ENCODE results near the gene KRT17. TPM values are rescaled to one million over a fixed set of nuclear protein-coding genes. Genes with fewer than 3 reads are reported as not detected.
"Not testable (repeated sequence)": the region's sequence is repeated elsewhere in the genome, so short reads cannot be mapped to it uniquely, and the experiment has no call there.

The KRT17 gene
- total RNA-seq, 1 donor from 2014 or later: 258 TPM

DNA sequence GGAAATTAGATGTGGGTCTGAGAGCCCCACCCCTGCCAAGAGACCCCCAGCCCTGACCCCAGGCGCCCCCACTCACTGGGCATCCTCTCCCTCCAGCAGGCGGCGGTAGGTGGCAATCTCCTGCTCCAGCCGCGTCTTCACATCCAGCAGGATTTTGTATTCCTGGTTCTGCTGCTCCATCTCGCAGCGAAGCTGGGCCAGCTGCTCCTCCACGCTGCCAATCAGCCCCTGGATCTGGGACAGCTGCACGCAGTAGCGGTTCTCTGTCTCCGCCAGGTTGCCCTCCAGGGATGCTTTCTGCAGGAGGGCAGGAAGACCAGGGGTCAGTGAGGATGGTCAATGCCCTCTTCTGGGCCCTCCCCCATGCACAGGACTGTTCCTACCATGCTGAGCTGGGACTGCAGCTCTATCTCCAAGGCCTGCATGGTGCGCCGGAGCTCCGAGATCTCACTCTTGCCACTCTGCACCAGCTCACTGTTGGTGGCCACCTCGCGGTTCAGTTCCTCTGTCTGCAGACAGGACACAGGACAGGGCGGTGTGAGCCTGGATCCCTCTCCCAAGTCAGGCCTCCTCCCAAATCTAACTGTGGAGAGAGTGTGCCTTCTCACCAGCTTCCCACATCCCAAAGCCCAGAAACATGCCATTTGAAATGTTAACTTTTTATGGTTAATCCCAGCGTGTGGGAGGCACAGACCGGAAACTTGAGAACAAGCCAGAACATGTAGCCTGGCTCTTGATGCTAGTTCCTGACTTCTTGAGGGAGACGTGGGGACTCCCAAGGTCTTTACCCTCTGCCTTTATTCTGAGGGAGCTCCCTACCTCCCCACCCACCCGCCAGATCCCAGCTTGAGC, 3.6 kb downstream of the KRT17 start:
- Mint-ChIP-seq H3K9me3 (ENCODE audit: low read depth) (no peaks in the 10 kb centered on the region), H3K27me3 (ENCODE audit: low read depth) (no peaks in the 10 kb centered on the region), H3K4me1 (ENCODE audit: low read depth) (peaks cover 70% of the 10 kb centered on the region), H3K36me3 (ENCODE audit: low read depth) (peaks cover 10% of the 10 kb centered on the region), H3K4me3 (ENCODE audit: unreplicated experiment) (peak overlapping the region; percentile 13), H3K27ac (ENCODE audit: unreplicated experiment) (peak overlapping the region; percentile 75)
- TF ChIP-seq, protein P1, sequence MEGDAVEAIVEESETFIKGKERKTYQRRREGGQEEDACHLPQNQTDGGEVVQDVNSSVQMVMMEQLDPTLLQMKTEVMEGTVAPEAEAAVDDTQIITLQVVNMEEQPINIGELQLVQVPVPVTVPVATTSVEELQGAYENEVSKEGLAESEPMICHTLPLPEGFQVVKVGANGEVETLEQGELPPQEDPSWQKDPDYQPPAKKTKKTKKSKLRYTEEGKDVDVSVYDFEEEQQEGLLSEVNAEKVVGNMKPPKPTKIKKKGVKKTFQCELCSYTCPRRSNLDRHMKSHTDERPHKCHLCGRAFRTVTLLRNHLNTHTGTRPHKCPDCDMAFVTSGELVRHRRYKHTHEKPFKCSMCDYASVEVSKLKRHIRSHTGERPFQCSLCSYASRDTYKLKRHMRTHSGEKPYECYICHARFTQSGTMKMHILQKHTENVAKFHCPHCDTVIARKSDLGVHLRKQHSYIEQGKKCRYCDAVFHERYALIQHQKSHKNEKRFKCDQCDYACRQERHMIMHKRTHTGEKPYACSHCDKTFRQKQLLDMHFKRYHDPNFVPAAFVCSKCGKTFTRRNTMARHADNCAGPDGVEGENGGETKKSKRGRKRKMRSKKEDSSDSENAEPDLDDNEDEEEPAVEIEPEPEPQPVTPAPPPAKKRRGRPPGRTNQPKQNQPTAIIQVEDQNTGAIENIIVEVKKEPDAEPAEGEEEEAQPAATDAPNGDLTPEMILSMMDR (IDR thresholded peaks at IDR 0.05): peak; percentile 10
- peak; percentile 81 for DNase-seq (ENCODE audit: low spot score)

DNA sequence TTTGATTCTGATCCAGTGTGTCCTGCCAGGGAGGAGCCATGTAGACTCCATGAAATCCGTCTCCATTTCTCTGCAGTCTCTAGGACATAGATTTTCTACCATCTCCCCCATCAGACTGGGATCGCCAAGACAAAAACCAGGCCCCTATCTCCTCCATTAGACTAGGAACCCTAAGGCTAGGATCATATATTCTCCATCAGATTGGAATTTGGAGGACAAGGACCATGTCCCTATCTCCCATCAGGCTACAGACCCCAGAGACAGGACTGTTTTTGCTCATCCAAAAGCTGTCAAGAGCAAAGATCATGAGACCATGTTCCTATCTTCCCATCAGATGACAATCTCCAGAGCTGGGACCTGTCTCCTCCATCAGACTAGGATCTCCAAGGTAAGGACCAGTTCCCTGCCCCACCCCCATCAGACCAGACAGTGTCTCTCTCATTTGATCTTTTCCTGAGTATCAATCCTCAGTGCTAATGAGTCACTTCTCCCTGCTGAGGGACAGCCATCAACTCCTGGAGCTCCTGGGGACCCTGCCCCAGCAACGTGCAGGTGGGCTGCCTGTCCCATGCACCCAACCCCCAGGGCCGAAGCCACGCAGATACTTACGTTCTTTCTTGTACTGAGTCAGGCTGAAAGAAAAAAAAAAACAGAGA, 4.3 kb downstream of the KRT17 start:
- not testable (repeated sequence) for H3K4me3 Mint-ChIP-seq (ENCODE audit: unreplicated experiment); H3K9me3 Mint-ChIP-seq (ENCODE audit: low read depth); H3K27me3 Mint-ChIP-seq (ENCODE audit: low read depth)
- peak; percentile 51 for DNase-seq (ENCODE audit: low spot score)
- H3K4me1 Mint-ChIP-seq (ENCODE audit: low read depth): peaks cover 63% of the 10 kb centered on the region
- H3K27ac Mint-ChIP-seq (ENCODE audit: unreplicated experiment): peak overlapping the region; percentile 63
- peaks cover 10% of the 10 kb centered on the region for H3K36me3 Mint-ChIP-seq (ENCODE audit: low read depth)

DNA sequence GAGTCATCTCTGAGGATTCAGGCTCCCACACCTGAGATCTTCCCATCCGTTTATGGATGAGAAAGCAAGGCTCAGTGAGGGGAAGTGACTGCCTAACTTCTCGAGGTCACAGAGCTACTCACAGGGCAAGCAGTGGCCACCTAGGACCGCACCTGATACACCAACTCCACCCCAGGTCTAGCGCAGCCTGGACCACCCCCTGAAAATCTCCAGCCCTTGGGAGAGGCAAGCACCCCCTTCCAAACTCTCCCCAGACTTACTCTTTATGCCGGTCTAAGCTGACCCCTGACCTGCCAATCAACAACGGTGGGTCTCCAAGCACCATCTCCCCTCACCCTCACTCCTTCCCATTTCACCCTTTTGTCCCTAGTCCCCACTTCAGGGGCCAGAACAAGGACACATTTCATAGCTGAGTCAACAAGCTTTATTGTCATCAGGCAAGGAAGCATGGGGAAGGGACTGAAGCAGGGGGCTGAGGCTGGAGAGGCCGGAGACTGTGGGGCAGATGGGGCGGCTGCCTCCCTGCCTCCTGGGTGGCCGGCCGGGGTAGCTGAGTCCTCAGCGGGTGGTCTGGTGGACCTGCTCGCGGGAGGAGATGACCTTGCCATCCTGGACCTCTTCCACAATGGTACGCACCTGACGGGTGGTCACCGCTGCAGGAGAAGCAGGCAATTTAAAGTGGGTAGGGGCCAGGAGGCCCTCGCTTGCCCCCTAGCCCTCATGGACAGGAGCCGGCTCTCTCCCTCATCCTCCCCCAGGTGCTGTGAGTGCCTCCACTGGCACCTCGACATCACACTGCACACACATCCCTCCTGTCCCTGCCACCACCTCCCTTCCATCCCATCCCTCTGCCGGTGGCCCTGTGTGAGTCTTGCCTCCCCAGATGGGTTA, 5.1 kb downstream of the KRT17 start:
- Mint-ChIP-seq H3K27ac (ENCODE audit: unreplicated experiment) (peak overlapping the region; percentile 17), H3K27me3 (ENCODE audit: low read depth) (no peaks in the 10 kb centered on the region), H3K4me3 (ENCODE audit: unreplicated experiment) (no peak overlapping the region), H3K9me3 (ENCODE audit: low read depth) (no peaks in the 10 kb centered on the region), H3K36me3 (ENCODE audit: low read depth) (peaks cover 10% of the 10 kb centered on the region), H3K4me1 (ENCODE audit: low read depth) (peaks cover 56% of the 10 kb centered on the region)
- DNase-seq (ENCODE audit: low spot score): peak; percentile 68
- TF ChIP-seq, protein P1 (IDR thresholded peaks at IDR 0.05): no peak

DNA sequence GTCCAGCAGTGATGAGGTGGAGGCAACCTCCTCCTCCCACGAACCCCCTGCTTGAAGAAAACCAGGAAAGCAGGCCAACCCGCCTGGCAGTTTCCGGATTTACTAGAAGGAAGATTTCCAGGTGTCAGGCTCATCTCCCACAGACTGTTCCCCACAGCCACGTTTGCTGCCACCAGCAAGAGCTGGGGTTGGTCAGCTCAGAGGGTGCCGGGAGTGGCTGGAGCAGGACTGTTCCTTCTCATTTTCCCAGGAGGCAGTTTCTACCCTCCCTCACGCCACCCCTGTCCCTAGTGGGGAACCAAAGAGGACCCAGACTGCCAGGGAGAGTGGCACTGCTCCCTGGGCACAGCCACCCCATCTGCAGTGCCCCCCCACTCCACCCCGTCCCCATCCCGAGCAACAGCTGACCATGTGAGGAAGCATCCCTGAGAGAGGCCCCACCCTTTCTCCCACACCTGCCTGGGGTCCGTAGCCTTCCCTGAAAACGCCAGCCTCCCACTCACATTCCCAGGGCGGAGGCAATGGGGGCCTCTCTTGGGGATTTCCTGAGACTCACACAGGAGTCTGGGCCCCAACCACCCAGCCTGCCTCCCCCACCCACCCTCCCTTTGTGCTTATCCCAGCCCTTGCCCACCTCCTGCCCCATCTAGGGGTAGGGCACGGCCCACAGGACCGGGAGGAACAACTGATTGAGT, 5.9 kb downstream of the KRT17 start:
- Mint-ChIP-seq H3K9me3 (ENCODE audit: low read depth) (no peaks in the 10 kb centered on the region), H3K27ac (ENCODE audit: unreplicated experiment) (no peak overlapping the region), H3K4me1 (ENCODE audit: low read depth) (peaks cover 51% of the 10 kb centered on the region), H3K27me3 (ENCODE audit: low read depth) (no peaks in the 10 kb centered on the region), H3K4me3 (ENCODE audit: unreplicated experiment) (no peak overlapping the region), H3K36me3 (ENCODE audit: low read depth) (peaks cover 10% of the 10 kb centered on the region)
- TF ChIP-seq, protein P1 (IDR thresholded peaks at IDR 0.05): no peak
- DNase-seq (ENCODE audit: low spot score): peak; percentile 90

DNA sequence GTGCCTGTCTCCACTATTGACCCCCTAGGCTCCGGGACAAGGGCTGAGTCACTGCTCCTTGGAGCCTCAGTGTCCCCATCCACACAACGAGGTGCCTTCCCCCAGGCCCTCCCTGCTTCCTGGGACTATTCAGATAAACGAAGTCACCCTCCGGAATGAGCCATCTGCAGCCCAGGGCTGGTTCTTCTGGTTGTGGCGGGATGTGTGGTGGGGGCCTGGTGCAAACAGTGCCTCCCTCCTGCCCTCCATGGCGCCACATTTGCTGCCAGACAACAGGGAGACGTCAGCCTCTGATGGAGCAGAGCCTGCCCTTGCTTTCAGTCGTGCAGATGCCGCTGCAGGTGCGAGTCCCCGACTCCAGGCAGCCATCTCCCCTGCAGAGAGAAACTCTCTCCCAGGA, 6.7 kb downstream of the KRT17 start:
- no peak overlapping the region for H3K4me3 Mint-ChIP-seq (ENCODE audit: unreplicated experiment)
- peaks cover 51% of the 10 kb centered on the region for H3K4me1 Mint-ChIP-seq (ENCODE audit: low read depth)
- no peak overlapping the region for H3K27ac Mint-ChIP-seq (ENCODE audit: unreplicated experiment)
- TF ChIP-seq, protein P1 (IDR thresholded peaks at IDR 0.05): no peak
- peaks cover 10% of the 10 kb centered on the region for H3K36me3 Mint-ChIP-seq (ENCODE audit: low read depth)
- no peaks in the 10 kb centered on the region for H3K27me3 Mint-ChIP-seq (ENCODE audit: low read depth)
- DNase-seq (ENCODE audit: low spot score): no peak
- H3K9me3 Mint-ChIP-seq (ENCODE audit: low read depth): no peaks in the 10 kb centered on the region

Measured in chondrocyte (in vitro differentiated cells).